ACC112 (cell line): ENCODE measurements around the gene C16orf95.
"Not testable (repeated sequence)": the region's sequence is repeated elsewhere in the genome, so short reads cannot be mapped to it uniquely, and the experiment has no call there.

Experiments
- H2AFZ ChIP-seq: fragments of 200-600 bp; sonication (generic); one replicate; pipeline ENCODE4 v1.6.0; 2017; ENCODE audit warnings: antibody characterized with exemption, low read length; ENCODE audit not compliant: unreplicated experiment
- H3K27ac ChIP-seq: fragments of 200-600 bp; sonication (generic); 2 replicates; pipeline ENCODE4 v1.5.1; 2014; ENCODE audit warnings: low read depth, mild to moderate bottlenecking, antibody characterized with exemption, low read length, moderate library complexity
- H3K27me3 ChIP-seq: fragments of 200-600 bp; sonication (generic); 2 replicates; pipeline ENCODE4 v1.6.1; 2014; ENCODE audit warnings: mild to moderate bottlenecking, antibody characterized with exemption, low read length, moderate library complexity, mixed read lengths; ENCODE audit not compliant: insufficient read depth
- H3K36me3 ChIP-seq: fragments of 200-600 bp; sonication (generic); 2 replicates; pipeline ENCODE4 v1.6.1; 2016; ENCODE audit warnings: mild to moderate bottlenecking, antibody characterized with exemption, low read length, moderate library complexity, mixed read lengths; ENCODE audit not compliant: insufficient read depth
- H3K4me1 ChIP-seq: fragments of 200-600 bp; sonication (generic); one replicate; pipeline ENCODE4 v1.6.1; 2016; ENCODE audit warnings: low read length, mixed read lengths; ENCODE audit not compliant: insufficient read depth, unreplicated experiment, control insufficient read depth
- H3K4me3 ChIP-seq: fragments of 200-600 bp; sonication (generic); 2 replicates; pipeline ENCODE4 v1.5.1; 2014; ENCODE audit warnings: mild to moderate bottlenecking, low read depth, low read length
- H3K79me2 ChIP-seq: fragments of 200-600 bp; sonication (generic); one replicate; pipeline ENCODE4 v1.6.0; 2016; ENCODE audit warnings: low read length; ENCODE audit not compliant: control insufficient read depth, unreplicated experiment, insufficient read depth

C16orf95 gene

DNA sequence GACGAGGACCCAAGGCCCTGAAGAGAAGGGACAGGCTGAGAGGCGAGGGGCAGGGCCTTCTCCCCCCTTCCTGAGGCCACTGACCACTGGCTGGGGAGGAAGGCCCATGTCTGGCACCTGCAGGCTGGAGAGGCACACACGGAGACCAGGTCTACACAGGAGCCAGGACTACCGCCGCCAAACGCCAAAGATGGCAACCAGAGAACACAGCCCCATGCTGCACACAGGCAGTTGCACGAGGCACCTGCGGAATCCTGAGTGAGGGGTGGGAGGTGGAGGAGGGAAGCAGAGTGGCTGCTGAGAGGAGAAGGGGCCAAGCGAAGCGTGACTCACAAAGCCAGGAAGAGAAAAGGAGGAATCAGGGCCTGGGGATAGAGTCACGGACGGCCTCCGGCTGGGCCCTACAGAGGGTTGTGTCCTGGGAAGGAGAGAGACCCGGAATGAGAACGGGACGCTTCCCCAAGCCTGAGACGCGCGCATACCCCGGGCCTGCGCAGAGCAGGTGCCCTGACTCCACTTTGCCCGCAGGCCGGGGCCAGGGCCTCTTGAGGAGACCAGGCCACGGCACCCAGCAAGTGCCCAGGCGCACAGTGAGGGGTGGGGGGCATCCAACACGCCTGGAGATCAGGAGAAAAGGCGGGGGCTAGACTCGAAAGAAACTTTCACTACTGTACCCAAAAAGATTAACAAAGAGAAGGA lies 28.7 kb upstream of the C16orf95 start:
- Histone ChIP-seq H3K27ac (no peak overlapping the region), H3K79me2 (peaks cover 3% of the 10 kb centered on the region), H2AFZ (no peak overlapping the region), H3K27me3 (no peaks in the 10 kb centered on the region), H3K4me1 (peaks cover under 1% of the 10 kb centered on the region), H3K36me3 (no peaks in the 10 kb centered on the region), H3K4me3 (no peak overlapping the region)

DNA sequence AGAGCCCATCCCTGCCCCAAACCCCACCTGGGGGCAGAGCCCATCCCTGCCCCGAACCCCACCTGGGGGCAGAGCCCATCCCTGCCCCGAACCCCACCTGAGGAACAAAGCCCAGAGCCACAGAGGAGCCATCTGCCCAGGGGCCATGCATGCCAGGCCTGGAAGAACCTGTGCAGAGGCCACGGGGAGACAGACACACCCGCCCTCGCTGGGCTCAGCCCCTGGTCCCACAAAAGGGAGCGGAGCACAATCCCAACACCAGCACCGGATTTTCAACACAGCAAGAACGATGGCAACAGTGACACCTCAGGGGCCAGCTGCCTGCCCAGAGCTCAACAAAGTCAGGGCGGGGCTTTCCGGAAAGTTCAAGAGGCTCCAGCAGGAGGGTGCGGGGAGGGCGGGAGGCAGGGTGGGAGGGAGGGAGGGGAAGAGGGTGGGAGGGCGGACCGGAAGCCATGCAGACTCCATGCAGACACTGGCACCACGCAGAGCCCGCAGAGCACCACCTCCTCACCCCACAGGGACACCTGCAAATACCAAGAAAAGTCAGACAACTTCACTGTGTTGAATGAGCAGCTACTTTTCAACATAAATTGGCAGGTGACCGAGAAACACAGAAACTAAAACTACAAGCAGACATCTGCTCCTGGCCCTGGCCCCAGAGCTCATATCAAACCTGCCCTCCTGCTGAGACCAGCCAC lies 27.9 kb upstream of the C16orf95 start:
- H3K4me1 ChIP-seq = no peaks in the 10 kb centered on the region
- H3K27me3 ChIP-seq = no peaks in the 10 kb centered on the region
- no peak overlapping the region for H3K27ac ChIP-seq
- H3K36me3 ChIP-seq = no peaks in the 10 kb centered on the region
- no peak overlapping the region for H3K4me3 ChIP-seq
- no peak overlapping the region for H2AFZ ChIP-seq
- H3K79me2 ChIP-seq = peaks cover 3% of the 10 kb centered on the region

DNA sequence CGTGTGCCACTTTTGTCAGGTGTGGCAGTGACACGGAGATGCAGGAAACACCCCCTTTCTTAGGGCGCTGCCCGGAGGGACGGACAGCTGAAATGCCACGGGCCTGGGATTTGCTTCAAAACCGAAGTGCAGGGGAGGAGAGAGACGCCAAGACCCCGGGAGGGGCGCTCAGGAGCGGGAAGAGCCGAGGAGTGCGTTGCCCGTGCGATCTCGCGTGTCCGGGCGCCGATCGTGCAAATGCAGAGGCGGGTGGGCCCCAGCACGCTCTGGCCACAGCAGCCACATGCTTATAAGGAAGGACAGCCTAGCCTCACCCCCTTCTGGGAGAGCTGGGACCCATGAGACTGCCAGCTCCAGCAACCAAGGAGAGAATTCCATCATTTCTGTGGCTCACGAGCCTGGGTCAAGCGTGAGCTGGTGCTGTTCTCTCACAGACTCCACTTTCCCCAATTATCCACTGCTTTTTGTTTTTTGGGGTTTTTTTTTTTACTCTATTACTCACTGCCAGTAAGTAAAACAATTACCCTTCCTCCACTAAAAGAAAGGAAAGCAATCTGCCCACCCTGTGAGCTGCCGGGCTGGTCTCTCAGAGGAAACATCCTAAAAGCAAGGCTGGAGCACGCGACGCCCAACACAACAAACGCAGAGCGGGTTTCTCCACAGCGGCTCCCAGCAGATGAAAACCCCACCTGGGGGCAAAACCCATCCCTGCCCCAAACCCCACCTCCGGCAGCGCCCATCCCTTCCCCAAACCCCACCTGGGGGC lies 27.2 kb upstream of the C16orf95 start:
- no peak overlapping the region for H3K4me3 ChIP-seq
- no peaks in the 10 kb centered on the region for H3K4me1 ChIP-seq
- peaks cover 3% of the 10 kb centered on the region for H3K79me2 ChIP-seq
- H3K27me3 ChIP-seq = no peaks in the 10 kb centered on the region
- H2AFZ ChIP-seq = no peak overlapping the region
- H3K27ac ChIP-seq = no peak overlapping the region
- H3K36me3 ChIP-seq = no peaks in the 10 kb centered on the region; the same call in 1 of the 2 replicates

DNA sequence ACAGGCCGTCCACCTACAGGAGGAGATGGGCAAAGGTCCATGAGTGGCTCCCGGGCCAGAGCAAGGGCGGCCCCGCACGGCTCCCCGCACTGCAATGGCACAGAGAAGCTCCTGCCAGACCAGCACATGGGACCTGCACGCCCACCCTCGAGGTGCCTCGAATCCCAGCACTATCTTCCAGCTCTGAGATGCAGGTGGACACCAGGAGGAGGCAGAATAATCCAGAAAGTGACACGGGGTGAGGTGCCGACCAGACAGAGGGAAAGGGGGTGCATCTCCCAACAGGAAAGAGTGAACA lies 26.5 kb upstream of the C16orf95 start:
- peaks cover 3% of the 10 kb centered on the region for H3K79me2 ChIP-seq
- no peaks in the 10 kb centered on the region for H3K27me3 ChIP-seq
- H2AFZ ChIP-seq = no peak overlapping the region
- H3K4me1 ChIP-seq = no peaks in the 10 kb centered on the region
- H3K4me3 ChIP-seq = no peak overlapping the region
- no peak overlapping the region for H3K27ac ChIP-seq
- peaks cover 3% of the 10 kb centered on the region; the same call in 1 of the 2 replicates for H3K36me3 ChIP-seq

DNA sequence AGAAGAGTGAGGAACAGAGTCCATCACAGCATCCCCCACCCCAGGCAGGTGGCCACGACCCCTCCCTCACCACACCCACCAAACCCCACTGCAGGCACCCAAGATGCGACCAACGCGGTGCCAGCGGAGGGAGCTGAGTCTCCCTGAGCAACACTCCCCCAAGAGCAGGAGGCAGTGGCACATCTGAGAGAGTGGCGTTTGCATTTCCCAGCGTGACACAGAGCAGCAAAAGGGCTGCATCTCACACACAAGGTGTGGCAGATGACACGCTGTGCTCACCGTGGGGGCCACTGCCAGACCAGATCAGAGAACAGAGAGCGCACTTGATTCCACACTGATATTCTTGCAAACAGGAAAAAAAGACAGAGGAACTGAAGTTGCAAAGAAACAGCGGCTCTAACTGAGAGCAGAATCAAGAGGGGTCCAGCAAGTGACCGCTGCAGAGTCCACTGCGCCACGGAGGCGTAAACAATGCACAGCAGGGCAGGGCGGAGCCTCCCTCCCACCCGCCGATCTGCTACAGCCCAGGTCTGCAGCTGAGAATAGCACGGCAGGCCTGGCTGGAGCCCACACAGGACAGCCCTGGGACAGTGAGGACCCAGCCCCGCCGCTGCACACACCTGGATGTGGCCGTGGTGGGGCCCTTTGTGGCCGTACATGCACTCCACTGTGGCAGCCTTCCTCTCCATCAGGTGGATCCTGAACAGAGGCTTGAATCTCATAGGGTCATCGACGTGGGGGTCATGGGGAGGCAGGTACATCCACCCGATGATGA lies 26.0 kb upstream of the C16orf95 start:
- no peaks in the 10 kb centered on the region for H3K27me3 ChIP-seq
- H2AFZ ChIP-seq = no peak overlapping the region
- H3K4me3 ChIP-seq = no peak overlapping the region
- H3K27ac ChIP-seq = no peak overlapping the region
- peaks cover 3% of the 10 kb centered on the region; the same call in 1 of the 2 replicates for H3K36me3 ChIP-seq
- no peaks in the 10 kb centered on the region for H3K4me1 ChIP-seq
- H3K79me2 ChIP-seq = peaks cover 3% of the 10 kb centered on the region

DNA sequence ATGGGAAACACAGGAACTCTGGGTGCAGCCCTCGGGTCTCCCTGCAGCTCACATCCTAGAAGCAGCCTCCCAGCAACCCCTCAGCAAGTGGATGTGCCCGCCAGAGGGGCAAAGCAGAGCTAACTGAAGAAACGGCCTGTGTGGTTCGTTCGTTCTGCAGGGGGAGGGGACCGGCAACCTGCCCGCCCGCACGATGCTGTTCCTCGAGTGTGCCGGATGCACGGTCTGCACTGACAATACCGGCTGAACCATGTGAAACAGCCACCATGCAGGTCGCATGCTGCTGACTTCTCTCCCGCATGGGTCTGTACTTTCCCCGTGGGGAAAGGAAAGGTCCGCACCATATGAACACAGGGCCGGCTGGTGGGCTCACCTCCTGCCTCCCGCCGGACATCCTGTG lies 25.3 kb upstream of the C16orf95 start:
- Histone ChIP-seq H3K27ac (no peak overlapping the region), H3K4me3 (no peak overlapping the region), H2AFZ (no peak overlapping the region), H3K4me1 (no peaks in the 10 kb centered on the region), H3K36me3 (peaks cover 3% of the 10 kb centered on the region; the same call in 1 of the 2 replicates), H3K79me2 (peaks cover 3% of the 10 kb centered on the region), H3K27me3 (no peaks in the 10 kb centered on the region)

DNA sequence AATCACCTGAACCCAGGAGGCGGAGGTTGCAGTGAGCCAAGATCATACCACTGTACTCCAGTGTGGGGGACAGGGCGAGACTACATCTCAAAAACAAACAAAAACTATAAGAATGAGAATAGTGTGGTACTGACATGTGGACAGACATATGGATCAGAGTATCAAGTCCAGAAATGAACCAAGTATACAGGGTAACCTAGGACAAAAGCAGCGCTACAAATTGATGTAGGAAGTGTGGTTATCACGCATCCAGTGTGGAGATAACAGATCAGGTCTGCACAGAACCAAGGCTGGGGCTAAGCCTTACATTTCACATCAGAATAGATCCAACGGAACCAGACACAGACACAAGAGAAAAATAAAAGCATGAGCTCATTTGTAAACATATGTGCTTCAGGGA lies 23.0 kb upstream of the C16orf95 start:
- no peak overlapping the region for H3K27ac ChIP-seq
- H3K4me3 ChIP-seq = no peak overlapping the region
- peaks cover 3% of the 10 kb centered on the region; the same call in 1 of the 2 replicates for H3K36me3 ChIP-seq
- H3K4me1 ChIP-seq = no peaks in the 10 kb centered on the region
- peaks cover 3% of the 10 kb centered on the region for H3K79me2 ChIP-seq
- no peaks in the 10 kb centered on the region for H3K27me3 ChIP-seq
- no peak overlapping the region for H2AFZ ChIP-seq

DNA sequence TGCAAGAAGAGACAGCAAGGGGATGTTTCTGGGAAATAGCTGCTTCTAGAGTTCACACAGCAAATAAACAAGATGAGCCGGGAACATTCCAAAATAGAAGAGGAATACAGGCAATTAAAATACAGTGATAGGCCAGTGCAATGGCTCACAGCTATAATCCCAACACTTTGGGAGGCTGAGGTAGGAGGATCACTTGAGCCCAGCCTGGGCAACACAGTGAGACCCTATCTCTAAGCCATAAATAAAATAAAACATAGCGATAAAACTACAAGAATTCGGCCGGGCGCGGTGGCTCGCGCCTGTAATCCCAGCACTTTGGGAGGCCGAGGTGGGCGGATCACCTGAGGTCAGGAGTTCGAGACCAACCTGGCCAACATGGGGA lies 22.5 kb upstream of the C16orf95 start:
- not testable (repeated sequence) for H3K4me1 ChIP-seq, H3K27ac ChIP-seq, H2AFZ ChIP-seq, H3K4me3 ChIP-seq, H3K27me3 ChIP-seq, H3K79me2 ChIP-seq, H3K36me3 ChIP-seq

DNA sequence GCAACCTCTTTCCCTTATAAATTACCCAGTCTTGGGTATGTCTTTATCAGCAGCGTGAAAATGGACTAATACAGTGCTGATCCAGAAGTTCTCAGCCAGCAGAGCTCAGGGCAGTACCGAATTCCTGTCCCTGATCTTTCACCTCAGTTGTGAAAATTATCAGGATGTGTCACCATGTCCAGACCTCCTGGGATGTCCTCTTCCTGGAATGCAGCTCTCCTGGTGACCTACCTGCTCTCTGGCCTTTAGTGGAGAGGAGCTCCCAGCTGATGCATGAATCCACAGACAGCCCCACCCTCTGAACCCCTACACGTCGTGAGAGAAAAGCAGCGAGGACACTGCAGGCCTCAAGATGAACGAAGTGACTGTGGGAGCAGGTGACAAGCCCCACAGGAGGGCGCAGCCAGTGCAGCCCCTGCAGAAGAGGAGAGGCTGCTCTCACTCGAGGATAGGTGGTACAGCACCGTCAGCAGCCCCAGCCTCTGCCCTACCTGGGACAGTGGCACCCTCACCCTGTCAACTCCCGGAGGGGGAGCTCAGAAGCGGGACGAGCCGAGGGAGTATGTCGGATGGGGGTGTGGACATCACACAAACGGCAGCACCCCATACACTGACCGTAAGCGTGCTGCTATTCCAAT lies 22.0 kb upstream of the C16orf95 start:
- Histone ChIP-seq H3K79me2 (peaks cover 3% of the 10 kb centered on the region), H3K4me1 (no peaks in the 10 kb centered on the region), H3K36me3 (peaks cover 3% of the 10 kb centered on the region; the same call in 1 of the 2 replicates), H3K27me3 (no peaks in the 10 kb centered on the region), H3K4me3 (no peak overlapping the region), H2AFZ (no peak overlapping the region), H3K27ac (no peak overlapping the region)

DNA sequence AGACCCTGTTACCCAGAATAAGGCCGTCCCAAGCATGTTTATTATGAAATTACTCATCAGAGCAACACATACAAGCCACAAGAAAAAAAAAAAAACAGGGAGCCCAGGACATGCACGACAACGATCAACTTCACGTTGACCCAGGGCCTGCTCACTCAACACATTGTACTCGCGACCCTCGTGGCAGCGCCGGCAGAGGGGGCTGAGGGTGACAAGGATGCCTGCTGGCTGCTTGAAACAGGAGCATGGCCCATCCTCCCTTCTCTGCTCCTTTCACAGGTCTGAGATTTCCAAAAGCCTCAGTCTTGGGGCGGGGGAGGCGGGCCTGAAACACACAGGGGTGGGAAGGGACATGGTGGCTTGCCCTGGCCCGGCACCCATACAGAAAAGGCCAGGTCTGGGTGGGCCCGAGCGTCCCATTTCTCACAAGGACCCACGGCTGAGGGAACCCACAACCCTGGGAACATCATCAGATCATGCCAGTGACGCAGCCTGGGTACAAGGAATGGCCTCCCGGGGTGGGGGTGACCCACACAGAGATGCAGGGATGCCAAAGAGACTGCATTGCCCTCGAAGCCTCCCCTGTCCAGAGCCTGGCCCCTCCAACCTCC lies 21.1 kb upstream of the C16orf95 start:
- H3K79me2 ChIP-seq = no peaks in the 10 kb centered on the region

More for the DNA sequence above, 21.1 kb upstream of the C16orf95 start:
- Histone ChIP-seq H3K27ac (no peak overlapping the region), H3K4me3 (no peak overlapping the region), H3K27me3 (no peaks in the 10 kb centered on the region), H3K4me1 (no peaks in the 10 kb centered on the region), H3K36me3 (peaks cover 3% of the 10 kb centered on the region; the same call in 1 of the 2 replicates), H2AFZ (no peak overlapping the region)
